Fibroblast of pulmonary artery (primary cell): ENCODE measurements around the gene EVX2.

Source experiments
- DNase-seq: peaks from one replicate; pipeline ENCODE4 v3.0.0-alpha.2; 2010; ENCODE audit warnings: low read depth
- H3K4me3 ChIP-seq: replicated peaks from 2 replicates; pipeline ENCODE4 v1.5.1; 2011; ENCODE audit warnings: low read depth, mild to moderate bottlenecking, control low read depth, low read length, moderate library complexity
- CTCF ChIP-seq: IDR thresholded peaks from 2 replicates; pipeline ENCODE4 v1.5.1; 2011; ENCODE audit warnings: mild to moderate bottlenecking, control low read depth, low read length, inconsistent platforms; ENCODE audit errors: missing control alignments

The EVX2 gene

DNA sequence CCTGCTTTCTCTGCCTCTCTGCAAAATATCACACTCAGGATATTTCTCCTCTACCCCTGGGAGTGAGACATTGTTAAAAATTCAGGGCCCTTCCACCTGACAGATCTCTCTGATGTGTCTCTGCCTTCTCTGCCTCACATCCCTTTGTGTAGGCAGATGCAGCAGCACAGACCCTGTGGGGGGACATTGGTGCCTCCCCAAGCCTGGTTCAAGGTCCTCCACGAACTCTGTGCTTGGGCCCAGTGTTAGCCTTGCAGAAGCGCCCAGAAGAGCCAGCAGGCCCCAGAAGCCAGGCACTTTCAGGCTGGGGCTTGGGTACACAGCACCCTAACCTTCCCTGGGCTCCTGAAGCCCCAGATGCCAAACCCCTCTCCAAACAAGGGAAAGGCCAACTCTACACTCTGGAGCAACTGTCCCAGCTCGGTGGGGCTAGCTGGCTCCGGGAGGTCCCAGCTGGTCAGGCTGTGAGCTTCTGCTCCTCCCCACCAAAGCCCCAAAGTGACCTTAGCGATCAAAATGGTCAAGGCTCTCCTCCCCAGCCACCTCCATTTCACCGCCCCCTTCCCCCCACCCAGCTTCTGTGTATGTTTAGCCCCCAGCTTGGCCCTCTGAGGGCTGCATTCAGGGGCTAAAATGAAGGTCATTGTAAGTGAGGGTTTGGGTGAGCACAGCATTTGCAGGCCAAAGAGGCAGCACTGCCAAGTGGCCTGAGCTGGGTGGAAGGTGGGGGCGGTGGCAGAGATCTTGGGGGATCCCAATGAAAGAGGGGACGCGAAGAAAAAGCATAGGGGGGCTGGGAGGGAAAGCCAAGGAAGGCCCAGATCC is 41.4 kb upstream of the EVX2 start:
- no peak for DNase-seq
- no peak for TF ChIP-seq CTCF
- H3K4me3 ChIP-seq: no peak overlapping the region

DNA sequence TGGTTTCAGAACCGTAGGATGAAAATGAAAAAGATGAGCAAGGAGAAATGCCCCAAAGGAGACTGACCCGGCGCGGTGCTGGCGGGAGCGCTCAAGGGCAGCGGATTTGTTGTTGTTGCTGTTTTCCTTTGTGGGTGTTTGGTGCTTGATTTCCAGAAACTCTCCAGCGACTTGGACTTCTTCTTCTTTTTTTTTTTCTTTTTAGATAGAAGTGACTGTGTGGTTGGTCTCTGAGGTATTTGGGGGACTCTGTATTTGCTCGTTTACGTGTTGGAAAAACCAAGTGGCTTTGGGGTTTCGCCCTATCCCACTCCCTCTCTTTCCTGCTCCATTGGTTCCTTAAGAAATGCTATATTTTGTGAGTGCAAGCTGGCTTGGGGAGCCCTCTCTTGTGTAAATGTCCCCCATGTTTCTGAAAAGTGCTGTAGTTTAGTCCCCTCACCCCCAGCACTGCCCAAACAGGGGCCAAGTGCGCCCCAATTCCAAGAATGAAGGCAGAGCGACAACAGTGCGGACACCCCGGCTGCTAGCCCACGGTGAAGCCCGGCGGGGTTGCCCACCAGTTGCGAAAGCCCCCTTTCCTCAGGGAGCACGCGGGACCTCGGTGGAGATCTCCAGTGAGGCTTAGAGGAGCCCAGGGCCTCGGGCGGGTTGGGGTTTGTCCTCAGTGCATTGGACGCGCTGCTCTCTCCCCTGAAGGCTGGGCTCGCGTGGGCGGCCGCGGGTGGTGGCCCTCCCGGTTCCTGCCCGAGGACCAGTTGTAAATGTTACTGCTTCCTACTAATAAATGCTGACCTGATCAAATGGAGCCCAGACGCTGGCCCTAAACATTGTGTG is 40.6 kb upstream of the EVX2 start:
- no peak for DNase-seq
- no peak for TF ChIP-seq CTCF
- H3K4me3 ChIP-seq: no peak overlapping the region

DNA sequence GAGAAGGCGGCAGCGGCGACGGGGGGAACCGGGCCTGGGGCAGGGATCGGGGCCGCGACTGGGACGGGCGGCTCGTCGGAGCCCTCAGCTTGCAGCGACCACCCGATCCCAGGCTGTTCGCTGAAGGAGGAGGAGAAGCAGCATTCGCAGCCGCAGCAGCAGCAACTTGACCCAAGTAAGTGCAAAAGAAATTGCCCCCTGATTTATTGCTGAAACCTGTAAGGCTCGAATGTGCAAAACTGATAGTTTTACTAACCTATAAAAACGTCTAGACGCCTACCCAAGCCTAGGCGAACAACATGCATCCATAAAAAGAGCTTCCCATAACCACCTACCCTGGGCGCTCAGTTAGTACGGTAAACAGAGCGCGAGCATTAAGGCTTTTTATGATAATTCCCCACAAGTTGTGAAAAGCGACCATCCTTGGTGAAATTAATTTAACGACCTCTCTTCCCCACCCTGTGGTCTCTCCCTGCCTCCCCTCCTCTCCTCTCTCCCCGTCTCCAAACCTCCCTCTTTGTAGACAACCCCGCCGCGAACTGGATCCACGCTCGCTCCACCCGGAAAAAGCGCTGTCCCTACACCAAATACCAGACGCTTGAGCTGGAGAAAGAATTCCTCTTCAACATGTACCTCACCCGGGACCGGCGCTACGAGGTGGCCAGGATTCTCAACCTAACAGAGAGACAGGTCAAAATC is 39.8 kb upstream of the EVX2 start:
- H3K4me3 ChIP-seq: no peak overlapping the region
- DNase-seq: no peak
- no peak for TF ChIP-seq CTCF

- DNase-seq: no peak
- TF ChIP-seq CTCF: no peak
- H3K4me3 ChIP-seq: no peak within 1 kb of the TSS
These were observed 39.1 kb upstream of the EVX2 start, which contains the start of gene HOXD9 for GRCh38 chr2:176122683-176123410. Gene HOXD9 (plus strand): TSS chr2:176122719. CDS start chr2:176122769, 50 bp downstream.

GRCh38 chr2:176122052-176122682 is 38.4 kb upstream of the EVX2 start:
- TF ChIP-seq CTCF: no peak
- H3K4me3 ChIP-seq: no peak overlapping the region
- DNase-seq: no peak
